WTC11 (cell line): ENCODE data around the gene C20orf204. TPM values are rescaled to one million over a fixed set of nuclear protein-coding genes. Genes with fewer than 3 reads are reported as not detected.

Source experiments
- ATAC-seq: fragments of 200-7000 bp; cut with Tn5 transposase; 2 replicates; pipeline ENCODE4 v1.10.0; 2021; ENCODE audit warnings: mild to moderate bottlenecking, moderate library complexity
- CTCF ChIA-PET: fragments of 300-600 bp; sonication (Branson Sonifier 250); formaldehyde crosslinking; loops from one replicate; lab custom pipeline; 2021; ENCODE audit warnings: antibody characterized with exemption; lab: Charles Lee
- POLR2A ChIA-PET: fragments of 350-600 bp; sonication (Branson Sonifier 250); formaldehyde crosslinking; loops from one replicate; lab custom pipeline; 2021; ENCODE audit warnings: antibody characterized with exemption; lab: Charles Lee
- DNase-seq: peaks from one replicate; pipeline ENCODE4 v3.0.0; 2021; ENCODE audit warnings: low spot score
- H3K27ac Mint-ChIP-seq: 2 replicates; pipeline ENCODE4 v1.8.0; 2021; ENCODE audit warnings: mixed read lengths
- H3K27me3 Mint-ChIP-seq: 2 replicates; pipeline ENCODE4 v1.8.0; 2021; ENCODE audit warnings: low read depth, mild to moderate bottlenecking, moderate library complexity, mixed read lengths
- H3K36me3 Mint-ChIP-seq: 2 replicates; pipeline ENCODE4 v1.8.0; 2021; ENCODE audit warnings: mixed read lengths
- H3K4me1 Mint-ChIP-seq: 2 replicates; pipeline ENCODE4 v1.8.0; 2022; ENCODE audit warnings: mixed read lengths
- H3K4me3 Mint-ChIP-seq: 2 replicates; pipeline ENCODE4 v1.8.0; 2021; ENCODE audit warnings: mild to moderate bottlenecking, moderate library complexity, mixed read lengths
- H3K9me3 Mint-ChIP-seq: 2 replicates; pipeline ENCODE4 v1.8.0; 2021; ENCODE audit warnings: mixed read lengths
- ATF1 ChIP-seq: sonication (generic); formaldehyde crosslinking; IDR thresholded peaks from 2 replicates; pipeline ENCODE4 v1.8.1; 2023; ENCODE audit warnings: mild to moderate bottlenecking, moderate library complexity, missing genetic modification reagents
- ATF2 ChIP-seq: sonication (generic); formaldehyde crosslinking; IDR thresholded peaks from 2 replicates; pipeline ENCODE4 v1.8.1; 2022; ENCODE audit warnings: low read depth, missing genetic modification reagents, borderline replicate concordance
- ELF4 ChIP-seq: sonication (generic); formaldehyde crosslinking; IDR thresholded peaks from 2 replicates; pipeline ENCODE4 v1.8.1; 2022; ENCODE audit warnings: low read depth, mild to moderate bottlenecking, moderate library complexity, missing genetic modification reagents
- ETV6 ChIP-seq: sonication (generic); formaldehyde crosslinking; IDR thresholded peaks from 2 replicates; pipeline ENCODE4 v1.8.1; 2022; ENCODE audit warnings: mild to moderate bottlenecking, missing genetic modification reagents
- GABPB1 ChIP-seq: sonication (generic); formaldehyde crosslinking; IDR thresholded peaks from 2 replicates; pipeline ENCODE4 v1.8.1; 2023; ENCODE audit warnings: mild to moderate bottlenecking, missing genetic modification reagents
- HMGA2 ChIP-seq: fragments of 250-450 bp; sonication (Bioruptor Pico); IDR thresholded peaks from 2 replicates; pipeline ENCODE4 v1.4.0; 2021; ENCODE audit warnings: mild to moderate bottlenecking, moderate library complexity
- JAZF1 ChIP-seq: fragments of 250-450 bp; sonication (Bioruptor Pico); IDR thresholded peaks from 2 replicates; pipeline ENCODE4 v1.9.0; 2021; ENCODE audit warnings: moderate library complexity, mild to moderate bottlenecking, inconsistent platforms
- KAT7 ChIP-seq: sonication (generic); formaldehyde crosslinking; IDR thresholded peaks from 2 replicates; pipeline ENCODE4 v1.8.1; 2023; ENCODE audit warnings: missing genetic modification reagents, mild to moderate bottlenecking, borderline replicate concordance
- PRDM15 ChIP-seq: sonication (generic); formaldehyde crosslinking; IDR thresholded peaks from 2 replicates; pipeline ENCODE4 v1.8.0; 2022; ENCODE audit warnings: missing genetic modification reagents
- PREB ChIP-seq: sonication (generic); formaldehyde crosslinking; IDR thresholded peaks from 2 replicates; pipeline ENCODE4 v1.8.1; 2022; ENCODE audit warnings: mild to moderate bottlenecking, missing genetic modification reagents, moderate library complexity, borderline replicate concordance
- SMAD3 ChIP-seq: sonication (generic); formaldehyde crosslinking; IDR thresholded peaks from 2 replicates; pipeline ENCODE4 v1.8.0; 2022; ENCODE audit warnings: missing genetic modification reagents, mild to moderate bottlenecking, borderline replicate concordance
- ZMAT4 ChIP-seq: fragments of 250-450 bp; sonication (Bioruptor Pico); IDR thresholded peaks from 2 replicates; pipeline ENCODE4 v1.9.0; 2021; ENCODE audit warnings: mild to moderate bottlenecking
- ZNF121 ChIP-seq: sonication (generic); formaldehyde crosslinking; IDR thresholded peaks from 2 replicates; pipeline ENCODE4 v1.8.0; 2023; ENCODE audit warnings: missing genetic modification reagents
- ZNF425 ChIP-seq: fragments of 250-450 bp; sonication (Bioruptor Pico); conservative IDR thresholded peaks from 2 replicates; pipeline ENCODE4 v1.9.0; 2021; ENCODE audit warnings: mild to moderate bottlenecking
- total RNA-seq: library from RNA; stranded (reverse); gene quantifications from 3 replicates; pipeline ENCODE4 v1.2.3, GENCODE V29; 2021

C20orf204 gene
- total RNA-seq, 1 experiment from 2014 or later, result 2.1 TPM

- no peak for ATAC-seq
- Mint-ChIP-seq H3K9me3 (no peaks in the 10 kb centered on the region), H3K4me1 (peaks cover 4% of the 10 kb centered on the region), H3K27ac (no peak overlapping the region), H3K36me3 (no peaks in the 10 kb centered on the region), H3K27me3 (no peaks in the 10 kb centered on the region; the same call in 1 of the 2 replicates), H3K4me3 (no peak overlapping the region)
- no peak for TF ChIP-seq ATF2
- ChIA-PET CTCF (interaction anchor here (0.9 to 1.3 kb wide), 4 partner anchors 29 to 93 kb away, joined by 3 to 4 read pairs (median 3); partner anchors contain the start of gene PRPF6), POLR2A (no interaction called here)
- no peak for DNase-seq
These were observed 37.6 kb downstream of the C20orf204 start for GRCh38 chr20:64073476-64074183.

- no peak overlapping the region for H3K27ac Mint-ChIP-seq
- no peak overlapping the region for H3K4me3 Mint-ChIP-seq
- H3K9me3 Mint-ChIP-seq, result no peaks in the 10 kb centered on the region
- no peak for DNase-seq
- no peaks in the 10 kb centered on the region; the same call in 1 of the 2 replicates for H3K27me3 Mint-ChIP-seq
- ChIA-PET POLR2A (no interaction called here), CTCF (interaction anchor here (0.9 to 1.2 kb wide), 2 partner anchors 28 to 46 kb away, joined by 3 to 4 read pairs; no protein-coding TSS in a partner anchor)
- H3K4me1 Mint-ChIP-seq, result peaks cover 9% of the 10 kb centered on the region
- no peak for ATAC-seq
- no peak for TF ChIP-seq HMGA2 (CRISPR knock-in tag)
- H3K36me3 Mint-ChIP-seq, result no peaks in the 10 kb centered on the region
These were observed 38.3 kb downstream of the C20orf204 start for GRCh38 chr20:64074184-64074789.

- CTCF ChIA-PET, result interaction anchor here (0.7 to 0.9 kb wide), 2 partner anchors 9 to 45 kb away, joined by 3 read pairs; no protein-coding TSS in a partner anchor
- TF ChIP-seq JAZF1 (CRISPR knock-in tag) (no peak), ETV6 (CRISPR knock-in tag) (no peak), GABPB1 (CRISPR knock-in tag) (no peak), ZNF121 (no peak)
- Mint-ChIP-seq H3K36me3 (no peaks in the 10 kb centered on the region), H3K4me3 (no peak overlapping the region), H3K27me3 (no peaks in the 10 kb centered on the region; the same call in 1 of the 2 replicates), H3K27ac (no peak overlapping the region), H3K4me1 (peaks cover 9% of the 10 kb centered on the region), H3K9me3 (no peaks in the 10 kb centered on the region)
- DNase-seq, result no peak
- no peak for ATAC-seq
- POLR2A ChIA-PET, result no interaction called here
These were observed 39.0 kb downstream of the C20orf204 start for GRCh38 chr20:64074963-64075362.

GRCh38 chr20:64075556-64075955 lies 39.6 kb downstream of the C20orf204 start:
- Mint-ChIP-seq H3K4me1 (peaks cover 9% of the 10 kb centered on the region), H3K27ac (no peak overlapping the region), H3K27me3 (peaks cover 6% of the 10 kb centered on the region), H3K36me3 (no peaks in the 10 kb centered on the region), H3K9me3 (no peaks in the 10 kb centered on the region), H3K4me3 (no peak overlapping the region)
- POLR2A ChIA-PET, result no interaction called here
- DNase-seq (no peak), ATAC-seq (no peak)
- TF ChIP-seq ELF4 (CRISPR knock-in tag), result no peak
- TF ChIP-seq ZNF425, result no peak
- no peak for TF ChIP-seq SMAD3 (CRISPR knock-in tag)
- no peak for TF ChIP-seq ZMAT4 (CRISPR knock-in tag)
- TF ChIP-seq PRDM15 (CRISPR knock-in tag), result no peak
- TF ChIP-seq KAT7, result no peak
- TF ChIP-seq ATF1, result no peak
- TF ChIP-seq PREB (CRISPR knock-in tag), result no peak
- TF ChIP-seq JAZF1 (CRISPR knock-in tag), result no peak
- CTCF ChIA-PET, result interaction anchor here (0.6 to 0.9 kb wide), 3 partner anchors 8 to 134 kb away, joined by 3 read pairs; no protein-coding TSS in a partner anchor
